Liver (tissue), 9 donors: ENCODE results near the gene KIF26A. TPM values are rescaled to one million over a fixed set of nuclear protein-coding genes. Genes with fewer than 3 reads are reported as not detected.

ENCODE experiments used
- DNase-seq: peaks from one replicate; pipeline ENCODE4 v3.0.0-alpha.2; 2017; ENCODE audit warnings: low spot score
- H3K27ac ChIP-seq, 2 donors: one replicate each; pipeline ENCODE4 v1.7.0; 2013; ENCODE audit warnings: inconsistent platforms in 2 of 2, low read length in 2 of 2, control low read depth in 1 of 2, low read depth in 1 of 2, mild to moderate bottlenecking in 1 of 2
- H3K27me3 ChIP-seq, 4 donors: one replicate each; pipeline versions ENCODE4 v1.6.1 to v1.7.0; 2013; ENCODE audit warnings: low read length in 3 of 4, inconsistent platforms in 1 of 4, mild to moderate bottlenecking in 1 of 4, moderate library complexity in 1 of 4; ENCODE audit not compliant: control insufficient read depth in 4 of 4, insufficient read depth in 4 of 4
- H3K36me3 ChIP-seq, 4 donors: one replicate each; pipeline versions ENCODE4 v1.6.1 to v1.7.0; 2013; ENCODE audit warnings: low read length in 3 of 4, mild to moderate bottlenecking in 3 of 4, low read depth in 1 of 4, moderate library complexity in 1 of 4; ENCODE audit not compliant: control insufficient read depth in 4 of 4, insufficient read depth in 3 of 4
- H3K4me1 ChIP-seq, 4 donors: one replicate each; pipeline versions ENCODE4 v1.6.1 to v1.7.0; 2013; ENCODE audit warnings: low read length in 3 of 4, mild to moderate bottlenecking in 3 of 4, moderate library complexity in 1 of 4; ENCODE audit not compliant: control insufficient read depth in 4 of 4, insufficient read depth in 4 of 4
- H3K4me3 ChIP-seq, 3 donors: one replicate each; pipeline versions ENCODE4 v1.6.1 to v1.7.0; 2013; ENCODE audit warnings: low read length in 3 of 3, control low read depth in 1 of 3, low read depth in 1 of 3, mild to moderate bottlenecking in 1 of 3
- H3K9ac ChIP-seq, 2 donors: one replicate each; pipeline ENCODE4 v1.7.0; 2013; ENCODE audit warnings: low read length in 2 of 2, mild to moderate bottlenecking in 2 of 2, moderate library complexity in 2 of 2, control low read depth in 1 of 2, low read depth in 1 of 2
- H3K9me3 ChIP-seq, 4 donors: one replicate each; pipeline versions ENCODE4 v1.6.1 to v1.7.0; 2013; ENCODE audit warnings: low read length in 3 of 4; ENCODE audit not compliant: control insufficient read depth in 4 of 4
- ATF3 ChIP-seq: IDR thresholded peaks from 2 replicates; pipeline ENCODE4 v1.6.1; 2016; ENCODE audit warnings: antibody characterized with exemption
- CTCF ChIP-seq: fragments of 150-350 bp; IDR thresholded peaks from 2 replicates; pipeline ENCODE4 v1.5.1; 2017; ENCODE audit warnings: improper control_type of control experiment, low read depth, low read length; ENCODE audit not compliant: missing input control
- EGR1 ChIP-seq, 2 donors: IDR thresholded peaks; 2 replicates each; pipeline ENCODE4 v1.6.1; 2016 to 2018; ENCODE audit warnings: antibody characterized with exemption in 2 of 2, low read depth in 2 of 2
- FOXA1 ChIP-seq: IDR thresholded peaks from 2 replicates; pipeline ENCODE4 v1.6.1; 2016; ENCODE audit warnings: antibody characterized with exemption
- FOXA2 ChIP-seq: IDR thresholded peaks from 2 replicates; pipeline ENCODE4 v1.6.1; 2016; ENCODE audit warnings: antibody characterized with exemption
- GABPA ChIP-seq, 2 donors: IDR thresholded peaks in 1 of 2; conservative IDR thresholded peaks in 1 of 2; 2 replicates each; pipeline ENCODE4 v1.6.1; 2016; ENCODE audit warnings: antibody characterized with exemption in 2 of 2, mild to moderate bottlenecking in 1 of 2, moderate library complexity in 1 of 2
- HNF4A ChIP-seq, 2 donors: conservative IDR thresholded peaks; 2 replicates each; pipeline ENCODE4 v1.6.1; 2016; ENCODE audit warnings: antibody characterized with exemption in 2 of 2, mild to moderate bottlenecking in 2 of 2
- HNF4G ChIP-seq: IDR thresholded peaks from 2 replicates; pipeline ENCODE4 v1.6.1; 2016; ENCODE audit warnings: antibody characterized with exemption
- JUND ChIP-seq, 2 donors: IDR thresholded peaks; 2 replicates each; pipeline ENCODE4 v1.6.1; 2016; ENCODE audit warnings: antibody characterized with exemption in 2 of 2
- MAX ChIP-seq: IDR thresholded peaks from 2 replicates; pipeline ENCODE4 v1.6.1; 2016; ENCODE audit warnings: antibody characterized with exemption
- NR2F2 ChIP-seq: IDR thresholded peaks from 2 replicates; pipeline ENCODE4 v1.6.1; 2016; ENCODE audit warnings: antibody characterized with exemption
- RAD21 ChIP-seq, 2 donors: IDR thresholded peaks; 2 replicates each; pipeline ENCODE4 v1.6.1; 2016; ENCODE audit warnings: antibody characterized with exemption in 2 of 2, mild to moderate bottlenecking in 2 of 2
- REST ChIP-seq: IDR thresholded peaks from 2 replicates; pipeline ENCODE4 v1.6.1; 2016; ENCODE audit warnings: antibody characterized with exemption, mild to moderate bottlenecking
- RXRA ChIP-seq, 2 donors: IDR thresholded peaks; 2 replicates each; pipeline ENCODE4 v1.6.1; 2017 to 2018; ENCODE audit warnings: antibody characterized with exemption in 2 of 2, mild to moderate bottlenecking in 1 of 2
- SP1 ChIP-seq: IDR thresholded peaks from 2 replicates; pipeline ENCODE4 v1.6.1; 2018; ENCODE audit warnings: antibody characterized with exemption, mild to moderate bottlenecking
- TAF1 ChIP-seq: conservative IDR thresholded peaks from 2 replicates; pipeline ENCODE4 v1.6.1; 2016; ENCODE audit warnings: antibody characterized with exemption, mild to moderate bottlenecking
- YY1 ChIP-seq: IDR thresholded peaks from 2 replicates; pipeline ENCODE4 v1.6.1; 2016; ENCODE audit warnings: antibody characterized with exemption, mild to moderate bottlenecking
- ZBTB33 ChIP-seq: IDR thresholded peaks from 2 replicates; pipeline ENCODE4 v1.6.1; 2016; ENCODE audit warnings: antibody characterized with exemption
- WGBS: extraction: QIAGEN DNeasy Blood & Tissue Kit; methylation state at CpG from one replicate; pipeline ENCODE4 v1.1.7; 2013; 5-methylcytosine and 5-hydroxymethylcytosine counted together
- polyA plus RNA-seq, 2 donors: library from polyadenylated mRNA; stranded (reverse) in 1 of 2; unstranded in 1 of 2; fragments of 200-250 nt in 1 of 2; fragments of >200 nt in 1 of 2; fragmentation: Nextera tagmentation in 1 of 2; extraction: Ambion mirVana in 1 of 2; gene quantifications; one replicate each; pipeline versions ENCODE4 v1.2.1 to v1.2.3, GENCODE V29; 2013 to 2015
- total RNA-seq, 2 donors: library from RNA; depleted of rRNA; stranded (reverse); fragments of >200 nt; gene quantifications; one replicate each; pipeline ENCODE4 v1.2.3, GENCODE V29; 2014
- donor health status: healthy.
- donor health status: healthy.
- donor health status: healthy.
- donor health status: healthy.
- donor health status: healthy.

The KIF26A gene
- total and polyA plus RNA-seq, 4 donors, result 0.07 to 10.2 (median 1.3) TPM

GRCh38 chr14:104144453-104144790 lies 6.0 kb downstream of the KIF26A start (continued):
- no peak for TF ChIP-seq REST
- TF ChIP-seq HNF4G, result no peak
- TF ChIP-seq JUND (IDR thresholded peaks at IDR 0.05), result no peak
- TF ChIP-seq GABPA (IDR thresholded peaks at IDR 0.05 in 1 of 2, conservative IDR thresholded peaks at IDR 0.05 in 1 of 2), result no peak
- TF ChIP-seq RAD21 (IDR thresholded peaks at IDR 0.05), result no peak
- TF ChIP-seq EGR1 (IDR thresholded peaks at IDR 0.05; ENCODE audit: low read depth in 2 of 2), result no peak
- no peak for TF ChIP-seq CTCF
- TF ChIP-seq FOXA2, result no peak

- Histone ChIP-seq H3K9me3 (no peaks in the 10 kb centered on the region), H3K36me3 (no peaks in the 10 kb centered on the region), H3K9ac (no peak overlapping the region), H3K4me3 (no peak overlapping the region), H3K4me1 (peaks cover 0 to 3% (median 0%) of the 10 kb centered on the region in 4 donors), H3K27me3 (peaks cover 0 to 3% (median 0%) of the 10 kb centered on the region in 4 donors), H3K27ac (no peak overlapping the region)
- TF ChIP-seq HNF4G (no peak), YY1 (no peak), TAF1 (no peak), NR2F2 (no peak), REST (no peak), GABPA (IDR thresholded peaks at IDR 0.05 in 1 of 2, conservative IDR thresholded peaks at IDR 0.05 in 1 of 2) (no peak), HNF4A (conservative IDR thresholded peaks at IDR 0.05) (no peak), ZBTB33 (no peak), MAX (no peak), SP1 (no peak), FOXA1 (no peak), CTCF (no peak), FOXA2 (no peak), RXRA (IDR thresholded peaks at IDR 0.05) (no peak), JUND (IDR thresholded peaks at IDR 0.05) (no peak), ATF3 (no peak)
- 79% methylated on average over 37 of the region's 37 CpGs for WGBS
- DNase-seq, result no peak
Measured at GRCh38 chr14:104144911-104145825, 6.8 kb downstream of the KIF26A start.
